Glutamatergic neuron (in vitro differentiated cells): Measurements from ENCODE around the gene BBLN. TPM values are rescaled to one million over a fixed set of nuclear protein-coding genes. Genes with fewer than 3 reads are reported as not detected.
A peak's percentile ranks its signal among the peaks of the same experiment; 100 is the strongest.

Source experiments
- DNase-seq: peaks from one replicate; pipeline ENCODE4 v3.0.0; 2022
- H3K27ac Mint-ChIP-seq: one replicate; pipeline ENCODE4 v1.8.0; 2020; ENCODE audit warnings: mild to moderate bottlenecking, mixed read lengths, inconsistent platforms; ENCODE audit not compliant: unreplicated experiment
- H3K27me3 Mint-ChIP-seq: one replicate; pipeline ENCODE4 v1.8.0; 2020; ENCODE audit warnings: mild to moderate bottlenecking, moderate library complexity, mixed read lengths, inconsistent platforms; ENCODE audit not compliant: unreplicated experiment
- H3K36me3 Mint-ChIP-seq: one replicate; pipeline ENCODE4 v1.8.0; 2020; ENCODE audit warnings: mild to moderate bottlenecking, mixed read lengths, inconsistent platforms; ENCODE audit not compliant: unreplicated experiment
- H3K4me1 Mint-ChIP-seq: one replicate; pipeline ENCODE4 v1.8.0; 2020; ENCODE audit warnings: mild to moderate bottlenecking, low read depth, mixed read lengths, inconsistent platforms; ENCODE audit not compliant: unreplicated experiment
- H3K4me3 Mint-ChIP-seq: one replicate; pipeline ENCODE4 v1.8.0; 2020; ENCODE audit warnings: mild to moderate bottlenecking, mixed read lengths, inconsistent platforms; ENCODE audit not compliant: unreplicated experiment
- H3K9me3 Mint-ChIP-seq: one replicate; pipeline ENCODE4 v1.8.0; 2020; ENCODE audit warnings: mild to moderate bottlenecking, moderate library complexity, mixed read lengths, inconsistent platforms; ENCODE audit not compliant: unreplicated experiment
- total RNA-seq: library from RNA; stranded (reverse); fragmentation: NEBNext Ultra II Directional; extraction: Animal tissue kit (Norgen Biotek cat#: 25700); gene quantifications from one replicate; pipeline ENCODE4 v1.2.1, GENCODE V29; 2021; ENCODE audit not compliant: unreplicated experiment
- TF ChIP-seq, protein P1 (sequence below): fragments of 200-600 bp; sonication (generic); IDR thresholded peaks from one replicate; pipeline ENCODE4 v1.5.0; 2021; ENCODE audit not compliant: partially characterized antibody, unreplicated experiment

BBLN gene
- total RNA-seq, 1 donor from 2014 or later = 147 TPM

DNA sequence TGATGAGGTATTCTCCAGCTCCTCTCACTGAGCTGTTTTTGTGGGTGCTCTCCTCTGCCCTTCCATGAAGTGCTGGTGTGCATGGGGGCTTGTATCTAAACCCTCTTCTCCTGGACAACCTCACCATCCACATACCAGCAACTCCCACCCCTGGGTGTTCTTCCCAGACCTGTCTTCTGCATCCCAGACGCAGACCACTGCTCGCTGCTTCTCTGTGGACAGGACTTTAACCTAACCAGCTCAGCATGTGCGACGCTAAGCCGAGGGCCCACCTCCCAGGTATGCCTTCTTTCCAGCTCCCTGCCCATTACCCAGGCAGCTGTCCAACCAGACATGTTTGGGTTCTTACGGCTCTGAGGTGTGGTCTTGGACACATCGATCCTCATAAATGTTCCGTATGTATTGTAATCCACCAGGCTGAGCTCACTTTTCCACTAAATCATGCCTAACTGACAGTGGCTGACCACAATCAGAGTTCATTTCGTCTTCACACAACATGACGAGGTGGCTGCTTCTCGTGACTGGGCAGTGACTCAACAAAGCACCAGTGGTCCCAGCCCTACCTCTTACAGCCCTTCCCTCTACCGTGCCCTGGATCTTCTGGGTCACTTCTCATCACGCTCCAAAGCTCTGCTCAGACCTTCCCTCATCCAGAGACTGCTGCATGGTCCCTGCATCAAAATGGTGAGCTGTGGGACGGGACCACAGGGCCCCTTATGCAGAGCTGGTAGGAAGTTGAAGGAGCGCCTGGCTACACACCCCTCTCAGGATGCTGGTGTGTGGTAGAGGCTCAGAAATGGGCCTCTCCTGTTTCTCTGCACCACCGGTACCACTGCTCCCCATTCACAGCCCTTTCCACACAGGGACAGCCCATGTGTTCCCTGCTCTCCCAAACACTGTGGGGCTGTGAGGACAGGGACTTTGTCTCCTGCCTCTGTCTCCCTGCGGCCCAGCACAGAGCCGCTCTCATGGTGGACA, 23.0 kb upstream of the BBLN start:
- H3K27me3 Mint-ChIP-seq = peaks cover 9% of the 10 kb centered on the region
- TF ChIP-seq, protein P1, sequence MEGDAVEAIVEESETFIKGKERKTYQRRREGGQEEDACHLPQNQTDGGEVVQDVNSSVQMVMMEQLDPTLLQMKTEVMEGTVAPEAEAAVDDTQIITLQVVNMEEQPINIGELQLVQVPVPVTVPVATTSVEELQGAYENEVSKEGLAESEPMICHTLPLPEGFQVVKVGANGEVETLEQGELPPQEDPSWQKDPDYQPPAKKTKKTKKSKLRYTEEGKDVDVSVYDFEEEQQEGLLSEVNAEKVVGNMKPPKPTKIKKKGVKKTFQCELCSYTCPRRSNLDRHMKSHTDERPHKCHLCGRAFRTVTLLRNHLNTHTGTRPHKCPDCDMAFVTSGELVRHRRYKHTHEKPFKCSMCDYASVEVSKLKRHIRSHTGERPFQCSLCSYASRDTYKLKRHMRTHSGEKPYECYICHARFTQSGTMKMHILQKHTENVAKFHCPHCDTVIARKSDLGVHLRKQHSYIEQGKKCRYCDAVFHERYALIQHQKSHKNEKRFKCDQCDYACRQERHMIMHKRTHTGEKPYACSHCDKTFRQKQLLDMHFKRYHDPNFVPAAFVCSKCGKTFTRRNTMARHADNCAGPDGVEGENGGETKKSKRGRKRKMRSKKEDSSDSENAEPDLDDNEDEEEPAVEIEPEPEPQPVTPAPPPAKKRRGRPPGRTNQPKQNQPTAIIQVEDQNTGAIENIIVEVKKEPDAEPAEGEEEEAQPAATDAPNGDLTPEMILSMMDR = no peak
- peak; percentile 5 for DNase-seq
- peaks cover 6% of the 10 kb centered on the region for H3K36me3 Mint-ChIP-seq
- H3K27ac Mint-ChIP-seq = peak overlapping the region; percentile 73
- peaks cover 23% of the 10 kb centered on the region for H3K9me3 Mint-ChIP-seq
- peak overlapping the region; percentile 36 for H3K4me3 Mint-ChIP-seq
- H3K4me1 Mint-ChIP-seq = peaks cover 53% of the 10 kb centered on the region

DNA sequence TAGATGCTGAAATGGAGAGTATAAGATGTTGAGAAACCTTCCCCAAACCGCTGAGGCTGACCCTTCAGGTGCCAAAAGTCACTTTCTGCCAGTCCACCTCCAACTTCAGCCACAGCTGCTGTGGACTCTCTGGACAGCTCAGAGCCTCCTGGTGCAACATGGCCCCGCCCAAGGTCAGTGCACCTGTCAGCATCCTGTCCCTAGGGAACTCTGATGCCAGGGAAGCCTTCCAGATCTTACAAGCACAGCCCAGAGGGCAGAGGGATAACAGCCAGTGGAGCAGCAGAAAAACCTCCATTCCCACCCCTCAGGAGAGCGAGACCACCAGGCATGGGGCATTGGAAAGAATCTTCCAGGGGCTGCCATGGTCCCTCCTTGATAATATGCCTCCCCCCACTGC, 22.1 kb upstream of the BBLN start:
- TF ChIP-seq, protein P1 = no peak
- no peak overlapping the region for H3K27ac Mint-ChIP-seq
- peak; percentile 12 for DNase-seq
- peaks cover 6% of the 10 kb centered on the region for H3K36me3 Mint-ChIP-seq
- H3K9me3 Mint-ChIP-seq = peaks cover 22% of the 10 kb centered on the region
- H3K27me3 Mint-ChIP-seq = peaks cover 10% of the 10 kb centered on the region
- H3K4me3 Mint-ChIP-seq = peak overlapping the region; percentile 46
- H3K4me1 Mint-ChIP-seq = peaks cover 44% of the 10 kb centered on the region

DNA sequence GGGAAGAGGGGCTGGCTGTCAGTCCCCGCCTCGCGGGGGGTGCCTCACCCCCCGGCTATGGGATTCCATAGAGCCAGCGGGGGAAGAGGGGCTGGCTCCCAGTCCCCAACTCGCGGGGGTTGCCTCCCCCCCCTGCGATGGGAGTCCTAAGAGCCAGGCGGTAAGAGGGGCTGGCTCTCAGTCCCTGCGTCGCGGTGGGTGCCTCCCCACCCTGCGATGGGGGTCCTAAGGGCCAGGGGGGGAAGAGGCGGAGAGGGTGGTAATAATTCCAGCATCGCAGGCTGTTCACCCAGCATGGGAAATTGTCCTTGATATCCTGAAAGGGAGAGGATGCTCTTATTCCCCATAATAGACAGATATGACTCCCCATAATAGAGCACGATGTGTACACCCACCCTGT, 20.4 kb upstream of the BBLN start:
- peak overlapping the region; percentile 78 for H3K27ac Mint-ChIP-seq
- peaks cover 7% of the 10 kb centered on the region for H3K27me3 Mint-ChIP-seq
- H3K4me3 Mint-ChIP-seq = peak overlapping the region; percentile 47
- H3K9me3 Mint-ChIP-seq = peaks cover 19% of the 10 kb centered on the region
- TF ChIP-seq, protein P1 = no peak
- peak; percentile 8 for DNase-seq
- peaks cover 34% of the 10 kb centered on the region for H3K4me1 Mint-ChIP-seq
- H3K36me3 Mint-ChIP-seq = no peaks in the 10 kb centered on the region

DNA sequence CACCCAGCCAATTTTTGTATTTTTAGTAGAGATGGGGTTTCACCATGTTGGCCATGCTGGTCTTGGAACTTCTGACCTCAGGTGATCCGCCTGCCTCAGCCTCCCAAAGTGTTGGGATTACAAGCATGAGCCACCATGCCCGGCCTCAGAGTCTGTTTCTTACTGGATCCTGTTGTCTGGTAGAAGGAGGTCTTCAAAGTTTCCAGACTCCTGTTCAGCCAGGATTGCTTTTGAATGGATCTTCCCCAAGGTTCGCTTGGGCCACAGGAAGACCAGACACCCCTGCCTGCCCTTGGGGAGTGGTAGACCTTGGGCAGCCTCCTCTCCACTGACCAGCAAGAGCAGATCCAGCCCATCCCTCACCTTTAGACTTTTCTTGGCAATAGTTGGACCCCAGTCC, 18.5 kb upstream of the BBLN start:
- Mint-ChIP-seq H3K27ac (no peak overlapping the region), H3K4me1 (peaks cover 19% of the 10 kb centered on the region), H3K27me3 (peaks cover 5% of the 10 kb centered on the region), H3K4me3 (no peak overlapping the region), H3K36me3 (no peaks in the 10 kb centered on the region), H3K9me3 (peaks cover 12% of the 10 kb centered on the region)
- peak; percentile 2 for DNase-seq
- TF ChIP-seq, protein P1 = no peak

DNA sequence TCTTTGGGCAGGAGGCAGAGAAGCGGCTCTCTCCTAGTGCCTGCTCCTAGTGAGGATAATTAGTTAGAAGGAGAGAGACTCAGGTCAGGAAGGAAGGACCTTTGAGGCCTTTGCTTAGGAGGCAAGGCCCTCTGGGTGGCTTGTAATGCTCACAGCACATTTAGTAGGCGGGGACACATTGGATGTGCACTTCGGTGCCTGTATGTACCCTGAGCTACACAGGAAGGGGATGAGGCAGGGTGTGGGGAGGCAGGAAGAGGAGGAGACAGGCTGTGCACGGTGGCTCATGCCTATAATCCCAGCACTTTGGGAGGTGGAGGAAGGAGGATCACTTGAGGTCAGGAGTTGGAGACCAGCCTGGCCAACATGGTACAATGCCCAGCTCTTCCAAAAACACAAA, 18.0 kb upstream of the BBLN start:
- H3K4me1 Mint-ChIP-seq = peaks cover 15% of the 10 kb centered on the region
- TF ChIP-seq, protein P1 = no peak
- H3K27ac Mint-ChIP-seq = no peak overlapping the region
- H3K36me3 Mint-ChIP-seq = no peaks in the 10 kb centered on the region
- peaks cover 2% of the 10 kb centered on the region for H3K27me3 Mint-ChIP-seq
- no peak overlapping the region for H3K4me3 Mint-ChIP-seq
- H3K9me3 Mint-ChIP-seq = peaks cover 11% of the 10 kb centered on the region
- peak; percentile 5 for DNase-seq
